HepG2 (cell line): ENCODE data around the gene ASB16. TPM values are rescaled to one million over a fixed set of nuclear protein-coding genes. Genes with fewer than 3 reads are reported as not detected.

Source experiments
- CC2D1A ChIP-seq: sonication (generic); formaldehyde crosslinking; IDR thresholded peaks from 2 replicates; pipeline ENCODE4 v1.8.1; 2023; ENCODE audit warnings: mild to moderate bottlenecking, missing genetic modification reagents
- CCAR2 ChIP-seq: fragments of 200-400 bp; formaldehyde crosslinking; optimal IDR thresholded peaks from 2 replicates; pipeline ENCODE3; 2018; ENCODE audit warnings: low read depth, mild to moderate bottlenecking, low read length, moderate library complexity
- CSRNP2 ChIP-seq: sonication (generic); formaldehyde crosslinking; conservative IDR thresholded peaks from 2 replicates; pipeline ENCODE4 v1.8.0; 2022; ENCODE audit warnings: low read depth, missing genetic modification reagents
- FOXK1 ChIP-seq: sonication (generic); formaldehyde crosslinking; IDR thresholded peaks from 2 replicates; pipeline ENCODE4 v1.4.0; 2020; ENCODE audit warnings: low read depth, missing genetic modification reagents, borderline replicate concordance
- HHEX ChIP-seq: IDR thresholded peaks from 2 replicates; pipeline ENCODE4 v1.6.1; 2016; ENCODE audit warnings: control low read depth
- HNRNPUL1 ChIP-seq: fragments of 200-400 bp; formaldehyde crosslinking; IDR thresholded peaks from 2 replicates; pipeline ENCODE4 v1.6.1; 2017; ENCODE audit warnings: low read depth, mild to moderate bottlenecking, low read length, moderate library complexity
- JARID2 ChIP-seq: sonication (generic); formaldehyde crosslinking; IDR thresholded peaks from 2 replicates; pipeline ENCODE4 v1.8.1; 2023; ENCODE audit warnings: missing genetic modification reagents, inconsistent platforms; ENCODE audit not compliant: insufficient replicate concordance
- MAX ChIP-seq: IDR thresholded peaks from 2 replicates; pipeline ENCODE4 v1.6.1; 2012; ENCODE audit warnings: inconsistent platforms
- NR2F6 ChIP-seq, 2 experiments: IDR thresholded peaks; 2 replicates each; pipeline ENCODE4 v1.6.1; 2016; ENCODE audit warnings: antibody characterized with exemption in 1 of 2, mild to moderate bottlenecking in 1 of 2
- PCBP2 ChIP-seq: fragments of 200-400 bp; formaldehyde crosslinking; optimal IDR thresholded peaks from 2 replicates; pipeline ENCODE3; 2018; ENCODE audit warnings: low read length, low read depth; ENCODE audit not compliant: poor library complexity, severe bottlenecking
- SNAI1 ChIP-seq: sonication (generic); formaldehyde crosslinking; IDR thresholded peaks from 2 replicates; pipeline ENCODE4 v1.5.0; 2020; ENCODE audit warnings: mild to moderate bottlenecking, missing genetic modification reagents, borderline replicate concordance
- ZFP36L2 ChIP-seq: sonication (generic); formaldehyde crosslinking; IDR thresholded peaks from 2 replicates; pipeline ENCODE4 v1.4.0; 2020; ENCODE audit warnings: missing genetic modification reagents
- ZFP90 ChIP-seq: sonication (generic); formaldehyde crosslinking; IDR thresholded peaks from 2 replicates; pipeline ENCODE4 v1.8.0; 2022; ENCODE audit warnings: missing genetic modification reagents, mild to moderate bottlenecking, inconsistent platforms, borderline replicate concordance
- ZNF619 ChIP-seq: sonication (generic); formaldehyde crosslinking; IDR thresholded peaks from 2 replicates; pipeline ENCODE4 v1.4.0; 2020; ENCODE audit warnings: mild to moderate bottlenecking, missing genetic modification reagents
- ZNF720 ChIP-seq: sonication (generic); formaldehyde crosslinking; IDR thresholded peaks from 2 replicates; pipeline ENCODE4 v1.4.0; 2020; ENCODE audit warnings: missing genetic modification reagents
- ZNF773 ChIP-seq: sonication (generic); formaldehyde crosslinking; IDR thresholded peaks from 2 replicates; pipeline ENCODE4 v1.4.0; 2020; ENCODE audit warnings: missing genetic modification reagents, borderline replicate concordance
- ZNF878 ChIP-seq: sonication (generic); formaldehyde crosslinking; IDR thresholded peaks from 2 replicates; pipeline ENCODE4 v1.8.1; 2023; ENCODE audit warnings: mild to moderate bottlenecking, missing genetic modification reagents, moderate library complexity
- polyA plus RNA-seq, 8 experiments: library from polyadenylated mRNA; depleted of rRNA in 3 of 8; stranded (reverse) in 7 of 8; unstranded in 1 of 8; fragments of >200 nt; fragmentation: Illumina TruSeq in 4 of 8; extraction: Trizol in 4 of 8; gene quantifications; 2 replicates each; pipeline versions ENCODE4 v1.2.1 to v1.2.3, GENCODE V29; 2011 to 2016; ENCODE audit warnings: low read depth in 4 of 8, missing spikeins in 1 of 8, mixed read lengths in 1 of 8; ENCODE audit not compliant: insufficient read depth in 1 of 8
- total RNA-seq, 5 experiments: library from RNA; depleted of rRNA; stranded (reverse); fragments of >200 nt; fragmentation: Illumina TruSeq; extraction: Trizol; gene quantifications; 2 replicates each; pipeline ENCODE4 v1.2.3, GENCODE V29; 2016; ENCODE audit warnings: low read depth in 1 of 5
- TF ChIP-seq, protein P1 (sequence below): sonication (generic); formaldehyde crosslinking; IDR thresholded peaks from 2 replicates; pipeline ENCODE4 v1.4.0; 2020; ENCODE audit warnings: missing genetic modification reagents, mild to moderate bottlenecking, borderline replicate concordance
- TF ChIP-seq, protein P2 (sequence below): sonication (generic); formaldehyde crosslinking; IDR thresholded peaks from 2 replicates; pipeline ENCODE4 v1.8.0; 2023; ENCODE audit warnings: mild to moderate bottlenecking, missing genetic modification reagents
- TF ChIP-seq, protein P3 (sequence below): sonication (generic); formaldehyde crosslinking; IDR thresholded peaks from 2 replicates; pipeline ENCODE4 v1.4.0; 2020; ENCODE audit warnings: missing genetic modification reagents, mild to moderate bottlenecking, borderline replicate concordance

The ASB16 gene
- total and polyA plus RNA-seq, 2 of the 13 experiments (the other 11 are each of a cell fraction or from before 2014, with no cell fraction given) = 0.07 TPM; not detected in 1

GRCh38 chr17:44220213-44221083, 49.9 kb downstream of the ASB16 start (continued):
- TF ChIP-seq HNRNPUL1 = no peak
- TF ChIP-seq ZFP36L2 (CRISPR knock-in tag) = no peak
- TF ChIP-seq, protein P1, sequence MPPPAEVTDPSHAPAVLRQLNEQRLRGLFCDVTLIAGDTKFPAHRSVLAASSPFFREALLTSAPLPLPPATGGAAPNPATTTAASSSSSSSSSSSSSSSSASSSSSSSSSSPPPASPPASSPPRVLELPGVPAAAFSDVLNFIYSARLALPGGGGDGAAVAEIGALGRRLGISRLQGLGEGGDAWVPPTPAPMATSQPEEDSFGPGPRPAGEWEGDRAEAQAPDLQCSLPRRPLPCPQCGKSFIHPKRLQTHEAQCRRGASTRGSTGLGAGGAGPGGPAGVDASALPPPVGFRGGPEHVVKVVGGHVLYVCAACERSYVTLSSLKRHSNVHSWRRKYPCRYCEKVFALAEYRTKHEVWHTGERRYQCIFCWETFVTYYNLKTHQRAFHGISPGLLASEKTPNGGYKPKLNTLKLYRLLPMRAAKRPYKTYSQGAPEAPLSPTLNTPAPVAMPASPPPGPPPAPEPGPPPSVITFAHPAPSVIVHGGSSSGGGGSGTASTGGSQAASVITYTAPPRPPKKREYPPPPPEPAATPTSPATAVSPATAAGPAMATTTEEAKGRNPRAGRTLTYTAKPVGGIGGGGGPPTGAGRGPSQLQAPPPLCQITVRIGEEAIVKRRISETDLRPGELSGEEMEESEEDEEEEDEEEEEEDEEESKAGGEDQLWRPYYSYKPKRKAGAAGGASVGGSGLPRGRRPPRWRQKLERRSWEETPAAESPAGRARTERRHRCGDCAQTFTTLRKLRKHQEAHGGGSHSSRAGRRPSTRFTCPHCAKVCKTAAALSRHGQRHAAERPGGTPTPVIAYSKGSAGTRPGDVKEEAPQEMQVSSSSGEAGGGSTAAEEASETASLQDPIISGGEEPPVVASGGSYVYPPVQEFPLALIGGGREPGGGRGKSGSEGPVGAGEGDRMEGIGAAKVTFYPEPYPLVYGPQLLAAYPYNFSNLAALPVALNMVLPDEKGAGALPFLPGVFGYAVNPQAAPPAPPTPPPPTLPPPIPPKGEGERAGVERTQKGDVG (CRISPR knock-in tag) = no peak
- TF ChIP-seq MAX = peak; percentile 33; the same call in 1 of the 2 replicates
- no peak for TF ChIP-seq PCBP2
- no peak for TF ChIP-seq ZNF720
- TF ChIP-seq JARID2 (CRISPR knock-in tag) = no peak
- TF ChIP-seq SNAI1 = no peak
- TF ChIP-seq ZNF878 (CRISPR knock-in tag) = 0 out of 2 replicates have a peak, but pooled peaks have one; percentile 1
- peak; percentile 75 for TF ChIP-seq ZFP90 (CRISPR knock-in tag)
- 0 out of 2 replicates have a peak, but pooled peaks have one; percentile 19 for TF ChIP-seq FOXK1 (CRISPR knock-in tag)
- no peak for TF ChIP-seq CC2D1A
- no peak for TF ChIP-seq CCAR2
- TF ChIP-seq ZNF773 (CRISPR knock-in tag) = no peak
- TF ChIP-seq NR2F6 (IDR thresholded peaks at IDR 0.05) = no peak
- no peak; the same call in 1 of the 2 replicates for TF ChIP-seq NR2F6 (CRISPR knock-in tag; IDR thresholded peaks at IDR 0.05)
- TF ChIP-seq, protein P2, sequence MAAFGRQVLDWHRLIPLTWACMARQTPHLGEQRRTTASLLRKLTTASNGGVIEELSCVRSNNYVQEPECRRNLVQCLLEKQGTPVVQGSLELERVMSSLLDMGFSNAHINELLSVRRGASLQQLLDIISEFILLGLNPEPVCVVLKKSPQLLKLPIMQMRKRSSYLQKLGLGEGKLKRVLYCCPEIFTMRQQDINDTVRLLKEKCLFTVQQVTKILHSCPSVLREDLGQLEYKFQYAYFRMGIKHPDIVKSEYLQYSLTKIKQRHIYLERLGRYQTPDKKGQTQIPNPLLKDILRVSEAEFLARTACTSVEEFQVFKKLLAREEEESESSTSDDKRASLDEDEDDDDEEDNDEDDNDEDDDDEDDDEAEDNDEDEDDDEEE (CRISPR knock-in tag) = no peak
- no peak for TF ChIP-seq HHEX (CRISPR knock-in tag)
- no peak for TF ChIP-seq ZNF619 (CRISPR knock-in tag)
- TF ChIP-seq, protein P3, sequence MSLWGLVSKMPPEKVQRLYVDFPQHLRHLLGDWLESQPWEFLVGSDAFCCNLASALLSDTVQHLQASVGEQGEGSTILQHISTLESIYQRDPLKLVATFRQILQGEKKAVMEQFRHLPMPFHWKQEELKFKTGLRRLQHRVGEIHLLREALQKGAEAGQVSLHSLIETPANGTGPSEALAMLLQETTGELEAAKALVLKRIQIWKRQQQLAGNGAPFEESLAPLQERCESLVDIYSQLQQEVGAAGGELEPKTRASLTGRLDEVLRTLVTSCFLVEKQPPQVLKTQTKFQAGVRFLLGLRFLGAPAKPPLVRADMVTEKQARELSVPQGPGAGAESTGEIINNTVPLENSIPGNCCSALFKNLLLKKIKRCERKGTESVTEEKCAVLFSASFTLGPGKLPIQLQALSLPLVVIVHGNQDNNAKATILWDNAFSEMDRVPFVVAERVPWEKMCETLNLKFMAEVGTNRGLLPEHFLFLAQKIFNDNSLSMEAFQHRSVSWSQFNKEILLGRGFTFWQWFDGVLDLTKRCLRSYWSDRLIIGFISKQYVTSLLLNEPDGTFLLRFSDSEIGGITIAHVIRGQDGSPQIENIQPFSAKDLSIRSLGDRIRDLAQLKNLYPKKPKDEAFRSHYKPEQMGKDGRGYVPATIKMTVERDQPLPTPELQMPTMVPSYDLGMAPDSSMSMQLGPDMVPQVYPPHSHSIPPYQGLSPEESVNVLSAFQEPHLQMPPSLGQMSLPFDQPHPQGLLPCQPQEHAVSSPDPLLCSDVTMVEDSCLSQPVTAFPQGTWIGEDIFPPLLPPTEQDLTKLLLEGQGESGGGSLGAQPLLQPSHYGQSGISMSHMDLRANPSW (CRISPR knock-in tag) = no peak
- no peak for TF ChIP-seq CSRNP2 (CRISPR knock-in tag)
